ENCODE data around the gene HARBI1.

HARBI1 gene

GRCh38 chr11:46617134-46617971 is at the start of gene HARBI1, which contains the start of gene ATG13:
TSS of gene HARBI1 (minus strand) at chr11:46617227. CDS start at chr11:46616237, 990 bp downstream.
TSS of gene ATG13 (plus strand) at chr11:46617553. CDS start at chr11:46644292, 26,739 bp downstream.
- H3K36me3 Mint-ChIP-seq, result peaks cover 0 to 11% of the 10 kb centered on the region in 2 donors
- DNase-seq, result peak; percentile 88
- H3K27me3 Mint-ChIP-seq, result no peaks in the 10 kb centered on the region
- peak; percentile 97 to 98 for ATAC-seq (replicated peaks)
- H3K9me3 Mint-ChIP-seq, result no peaks in the 10 kb centered on the region
- peak within 1 kb of the TSS; percentile 100 for H3K27ac Mint-ChIP-seq
- peak within 1 kb of the TSS; percentile 95 to 99 for H3K4me3 Mint-ChIP-seq
- H3K4me1 Mint-ChIP-seq, result peaks cover 11 to 46% of the 10 kb centered on the region in 2 donors

GRCh38 chr11:46666516-46666915 is 49.5 kb upstream of the HARBI1 start:
- DNase-seq (no peak), ATAC-seq (replicated peaks) (no peak)
- H3K27me3 Mint-ChIP-seq, result no peaks in the 10 kb centered on the region
- peaks cover 21 to 42% of the 10 kb centered on the region in 2 donors for H3K36me3 Mint-ChIP-seq
- H3K27ac Mint-ChIP-seq, result no peak overlapping the region
- H3K4me1 Mint-ChIP-seq, result no peaks in the 10 kb centered on the region
- H3K9me3 Mint-ChIP-seq, result no peaks in the 10 kb centered on the region
- H3K4me3 Mint-ChIP-seq, result no peak overlapping the region

DNA sequence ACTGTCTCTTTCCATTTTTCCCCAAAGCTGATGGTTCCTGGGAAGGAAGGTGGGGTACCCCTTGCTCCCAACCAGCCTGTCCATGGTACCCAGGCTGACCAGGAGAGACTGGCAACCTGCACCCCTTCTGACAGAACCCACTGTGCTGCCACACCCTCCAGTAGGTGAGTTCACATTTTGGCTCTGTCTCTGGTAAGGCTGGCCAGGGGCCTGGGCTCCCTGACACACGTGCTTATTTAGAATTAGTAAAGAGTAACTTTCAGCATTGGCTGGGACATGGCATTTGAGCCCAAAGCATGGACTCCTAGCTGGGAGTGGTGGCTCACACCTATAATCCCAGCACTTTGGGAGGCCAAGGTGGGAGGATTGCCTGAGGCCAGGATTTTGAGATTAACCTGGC is 48.3 kb upstream of the HARBI1 start:
- DNase-seq (no peak), ATAC-seq (replicated peaks) (no peak)
- Mint-ChIP-seq H3K27ac (no peak overlapping the region), H3K27me3 (no peaks in the 10 kb centered on the region), H3K9me3 (no peaks in the 10 kb centered on the region), H3K36me3 (peaks cover 21 to 36% of the 10 kb centered on the region in 2 donors), H3K4me1 (no peaks in the 10 kb centered on the region), H3K4me3 (no peak overlapping the region)

DNA sequence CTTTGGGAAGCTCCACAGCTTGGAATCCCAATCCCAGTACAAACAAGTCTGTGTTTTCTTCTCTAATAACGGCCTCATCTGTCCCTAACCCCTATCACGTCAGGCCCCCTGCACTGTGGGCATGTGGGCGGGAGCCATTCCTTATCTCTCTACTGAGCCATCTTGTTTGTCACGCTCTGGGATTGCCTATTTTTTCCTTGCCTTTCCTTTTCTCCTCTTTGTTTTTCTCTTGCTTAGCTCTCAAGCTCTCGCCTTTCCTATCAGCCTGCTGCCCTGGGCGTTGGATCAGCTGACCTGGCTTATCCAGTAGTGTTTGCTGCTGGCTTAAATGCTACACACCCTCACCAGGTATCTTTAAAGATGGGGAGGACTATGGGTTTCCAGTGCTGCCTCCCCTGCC is 47.6 kb upstream of the HARBI1 start:
- H3K4me1 Mint-ChIP-seq, result no peaks in the 10 kb centered on the region
- ATAC-seq (replicated peaks) (no peak), DNase-seq (no peak)
- H3K27ac Mint-ChIP-seq, result no peak overlapping the region
- H3K4me3 Mint-ChIP-seq, result no peak overlapping the region
- H3K27me3 Mint-ChIP-seq, result no peaks in the 10 kb centered on the region
- H3K9me3 Mint-ChIP-seq, result no peaks in the 10 kb centered on the region
- H3K36me3 Mint-ChIP-seq, result peaks cover 18 to 37% of the 10 kb centered on the region in 2 donors

DNA sequence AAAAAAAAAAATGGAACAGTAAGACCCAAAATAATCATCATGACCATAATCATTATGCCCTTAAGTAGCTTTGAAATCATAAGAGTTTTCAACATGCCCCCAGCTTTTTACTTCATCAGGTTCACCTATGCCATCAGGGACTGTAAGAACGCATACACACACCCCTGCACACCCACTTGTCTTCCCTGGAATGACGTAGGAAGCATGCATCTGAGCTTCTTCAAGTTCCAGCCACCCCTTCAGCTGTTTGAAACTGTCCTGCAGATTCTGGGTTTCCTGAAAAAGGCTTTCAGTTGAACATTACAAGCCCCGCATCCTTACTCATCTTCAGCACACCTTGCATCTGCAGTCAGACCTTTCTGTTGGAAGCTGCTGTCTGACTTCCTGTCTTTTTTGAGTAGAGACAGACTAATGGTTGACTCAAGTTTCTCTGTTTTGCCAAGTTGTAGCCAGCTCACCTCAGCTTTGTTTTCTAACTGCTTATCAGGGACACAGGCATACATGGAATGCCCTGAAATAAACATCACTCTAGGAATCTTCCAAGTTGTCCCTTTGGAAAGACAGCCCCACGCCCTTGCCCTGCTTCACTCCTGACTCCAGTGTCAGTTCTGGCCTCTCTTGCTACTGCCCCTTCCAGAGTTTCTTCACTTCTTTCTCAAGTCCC is 46.4 kb upstream of the HARBI1 start:
- Mint-ChIP-seq H3K4me1 (no peaks in the 10 kb centered on the region), H3K36me3 (peaks cover 19 to 36% of the 10 kb centered on the region in 2 donors), H3K27me3 (no peaks in the 10 kb centered on the region), H3K9me3 (no peaks in the 10 kb centered on the region), H3K4me3 (no peak overlapping the region), H3K27ac (no peak overlapping the region)
- ATAC-seq (replicated peaks) (no peak), DNase-seq (no peak)

DNA sequence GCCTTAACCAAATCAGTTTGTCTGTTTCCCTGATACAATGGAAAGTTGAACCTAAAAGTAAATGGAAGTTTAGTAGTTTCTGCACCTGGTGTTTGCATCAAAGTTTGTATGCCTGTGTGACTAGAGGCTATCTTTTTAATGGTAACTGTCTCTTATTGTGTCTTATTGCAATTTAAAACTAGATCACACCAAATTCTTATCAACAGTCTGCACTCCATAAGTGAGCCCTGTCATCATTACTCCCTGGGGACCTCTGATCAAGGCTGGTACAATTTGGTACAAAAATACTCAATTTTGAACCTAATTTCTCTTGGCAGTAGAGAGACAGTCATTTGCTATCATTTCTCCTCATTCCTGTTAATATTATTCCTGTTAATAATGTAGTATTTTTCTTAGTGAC is 45.3 kb upstream of the HARBI1 start:
- no peak overlapping the region for H3K27ac Mint-ChIP-seq
- H3K36me3 Mint-ChIP-seq, result peaks cover 21 to 40% of the 10 kb centered on the region in 2 donors
- no peaks in the 10 kb centered on the region for H3K4me1 Mint-ChIP-seq
- H3K27me3 Mint-ChIP-seq, result no peaks in the 10 kb centered on the region
- no peak overlapping the region for H3K4me3 Mint-ChIP-seq
- H3K9me3 Mint-ChIP-seq, result no peaks in the 10 kb centered on the region
- DNase-seq, result no peak
- ATAC-seq (replicated peaks), result no peak

- Mint-ChIP-seq H3K4me3 (no peak overlapping the region), H3K27ac (no peak overlapping the region), H3K27me3 (no peaks in the 10 kb centered on the region), H3K9me3 (no peaks in the 10 kb centered on the region), H3K36me3 (peaks cover 22 to 39% of the 10 kb centered on the region in 2 donors), H3K4me1 (no peaks in the 10 kb centered on the region)
- DNase-seq (no peak), ATAC-seq (replicated peaks) (no peak)
These were observed 44.8 kb upstream of the HARBI1 start for GRCh38 chr11:46661836-46662235.

DNA sequence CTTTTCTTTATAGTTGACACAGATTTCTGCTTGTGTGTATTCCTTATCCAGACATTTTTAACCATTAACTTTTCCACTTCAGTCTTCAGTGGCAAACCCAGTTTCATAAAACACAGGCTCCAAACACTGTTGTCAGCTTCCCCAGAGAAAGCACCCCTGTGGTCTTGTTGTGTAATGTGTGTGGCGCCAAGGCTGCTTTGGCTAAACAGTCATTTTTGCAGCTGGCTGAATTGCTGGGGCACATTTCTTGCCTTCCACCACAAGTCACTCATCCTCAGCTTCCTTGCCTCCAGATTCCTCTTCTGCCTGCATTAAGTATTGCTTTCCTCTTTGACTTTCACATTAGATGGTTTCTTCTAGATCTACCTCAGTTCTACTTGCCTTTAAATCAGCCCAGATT is 42.9 kb upstream of the HARBI1 start:
- Mint-ChIP-seq H3K36me3 (peaks cover 25 to 38% of the 10 kb centered on the region in 2 donors), H3K27me3 (no peaks in the 10 kb centered on the region), H3K9me3 (no peaks in the 10 kb centered on the region), H3K27ac (no peak overlapping the region), H3K4me3 (no peak overlapping the region), H3K4me1 (no peaks in the 10 kb centered on the region)
- no peak for DNase-seq
- no peak for ATAC-seq (replicated peaks)

DNA sequence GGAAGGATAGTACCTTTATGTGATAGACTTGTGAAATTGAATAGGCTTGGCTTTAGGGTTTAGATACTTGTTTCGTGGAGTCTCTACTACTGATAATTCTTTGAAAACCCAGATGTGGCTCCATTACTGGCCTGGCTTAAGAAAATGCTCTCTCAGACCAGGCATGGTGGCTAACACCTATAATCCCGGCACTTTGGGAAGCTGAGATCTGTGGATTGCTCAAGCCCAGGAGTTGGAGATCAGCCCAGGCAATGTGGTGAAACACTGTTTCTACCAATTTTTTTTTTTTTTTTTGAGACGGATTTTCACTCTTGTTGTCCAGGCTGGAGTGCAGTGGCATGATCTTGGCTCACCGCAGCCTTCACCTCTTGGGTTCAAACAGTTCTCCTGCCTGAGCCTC is 41.2 kb upstream of the HARBI1 start:
- H3K27me3 Mint-ChIP-seq, result no peaks in the 10 kb centered on the region
- no peak for DNase-seq
- H3K27ac Mint-ChIP-seq, result no peak overlapping the region
- no peaks in the 10 kb centered on the region for H3K9me3 Mint-ChIP-seq
- H3K4me3 Mint-ChIP-seq, result no peak overlapping the region
- peaks cover 19 to 25% of the 10 kb centered on the region in 2 donors for H3K36me3 Mint-ChIP-seq
- no peak for ATAC-seq (replicated peaks)
- H3K4me1 Mint-ChIP-seq, result no peaks in the 10 kb centered on the region

DNA sequence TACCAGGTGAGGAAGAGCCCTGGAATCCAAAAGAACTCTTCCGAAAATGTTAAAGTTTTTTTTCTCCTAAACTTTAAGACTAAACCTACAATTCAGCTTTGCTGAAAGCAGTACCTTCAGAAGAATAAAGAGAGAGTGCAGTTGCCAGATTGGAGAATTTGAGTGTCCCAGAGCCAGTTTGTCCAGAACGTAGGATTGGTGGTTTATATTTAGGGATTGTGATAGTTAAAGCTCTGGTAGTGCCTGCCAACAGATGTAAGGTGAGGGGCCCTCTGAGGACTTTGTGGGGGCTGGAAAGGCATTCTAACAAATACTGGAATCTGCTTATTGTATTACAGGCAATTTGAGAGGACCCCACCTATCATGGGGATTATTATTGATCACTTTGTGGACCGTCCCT is 40.2 kb upstream of the HARBI1 start:
- Mint-ChIP-seq H3K4me1 (no peaks in the 10 kb centered on the region), H3K36me3 (peaks cover 19 to 25% of the 10 kb centered on the region in 2 donors), H3K27ac (peak overlapping the region; percentile 31), H3K9me3 (no peaks in the 10 kb centered on the region), H3K4me3 (no peak overlapping the region), H3K27me3 (no peaks in the 10 kb centered on the region)
- no peak for DNase-seq
- no peak for ATAC-seq (replicated peaks)

GRCh38 chr11:46655631-46656030 is 38.6 kb upstream of the HARBI1 start:
- Mint-ChIP-seq H3K4me1 (no peaks in the 10 kb centered on the region), H3K36me3 (peaks cover 26 to 30% of the 10 kb centered on the region in 2 donors), H3K4me3 (no peak overlapping the region), H3K27ac (no peak overlapping the region), H3K27me3 (no peaks in the 10 kb centered on the region), H3K9me3 (no peaks in the 10 kb centered on the region)
- DNase-seq (no peak), ATAC-seq (replicated peaks) (no peak)

- no peaks in the 10 kb centered on the region for H3K4me1 Mint-ChIP-seq
- no peaks in the 10 kb centered on the region for H3K9me3 Mint-ChIP-seq
- H3K36me3 Mint-ChIP-seq, result peaks cover 17 to 19% of the 10 kb centered on the region in 2 donors
- H3K27ac Mint-ChIP-seq, result no peak overlapping the region
- no peaks in the 10 kb centered on the region for H3K27me3 Mint-ChIP-seq
- DNase-seq, result no peak
- H3K4me3 Mint-ChIP-seq, result no peak overlapping the region
- no peak for ATAC-seq (replicated peaks)
These were observed 32.2 kb upstream of the HARBI1 start for GRCh38 chr11:46649180-46649738.

DNA sequence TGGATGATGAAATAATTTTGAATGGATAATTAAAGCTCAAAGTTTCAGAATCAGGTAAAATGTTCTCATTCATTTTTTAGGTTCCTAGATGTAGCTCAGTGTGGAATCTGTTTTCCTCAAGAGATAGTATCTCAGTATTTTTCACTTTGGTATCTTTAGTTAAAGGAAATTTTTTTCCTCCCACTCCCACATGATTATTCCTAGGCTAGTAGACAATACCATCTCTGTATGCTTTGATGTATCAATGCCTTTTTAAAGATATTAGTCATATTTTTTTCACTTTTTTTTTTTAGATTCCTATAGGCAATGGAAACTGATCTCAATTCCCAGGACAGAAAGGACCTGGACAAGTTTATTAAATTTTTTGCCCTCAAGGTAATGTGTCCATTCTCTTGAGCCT is 27.0 kb upstream of the HARBI1 start:
- Mint-ChIP-seq H3K4me3 (no peak overlapping the region), H3K9me3 (no peaks in the 10 kb centered on the region), H3K27ac (no peak overlapping the region), H3K4me1 (no peaks in the 10 kb centered on the region), H3K36me3 (peaks cover 21 to 30% of the 10 kb centered on the region in 2 donors), H3K27me3 (no peaks in the 10 kb centered on the region)
- ATAC-seq (replicated peaks) (no peak), DNase-seq (no peak)

DNA sequence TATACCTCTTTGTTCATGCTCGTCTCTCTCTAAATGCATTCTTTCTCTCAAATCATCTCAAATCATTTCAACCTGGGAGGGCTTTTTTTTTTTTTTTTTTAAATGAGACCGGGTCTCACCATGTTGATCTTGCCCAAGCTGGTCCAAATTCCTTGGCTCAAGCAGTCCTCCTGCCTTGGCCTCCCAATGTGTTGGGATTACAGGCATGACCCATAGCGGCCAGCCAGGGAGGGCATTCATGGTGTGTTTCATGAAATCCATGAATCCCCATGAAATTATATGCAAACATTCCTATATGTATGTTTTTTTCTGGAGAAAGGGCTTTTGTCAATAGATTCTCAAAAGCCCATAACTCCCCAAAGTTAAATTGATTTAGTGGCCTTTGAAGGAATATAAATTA is 26.5 kb upstream of the HARBI1 start:
- H3K4me3 Mint-ChIP-seq, result no peak overlapping the region
- H3K9me3 Mint-ChIP-seq, result no peaks in the 10 kb centered on the region
- no peaks in the 10 kb centered on the region for H3K27me3 Mint-ChIP-seq
- ATAC-seq (replicated peaks) (no peak), DNase-seq (no peak)
- H3K27ac Mint-ChIP-seq, result no peak overlapping the region
- H3K36me3 Mint-ChIP-seq, result peaks cover 23 to 32% of the 10 kb centered on the region in 2 donors
- H3K4me1 Mint-ChIP-seq, result no peaks in the 10 kb centered on the region
